Measurements from ENCODE around the gene UBE2E2. TPM values are rescaled to one million over a fixed set of nuclear protein-coding genes. Genes with fewer than 3 reads are reported as not detected.

UBE2E2 gene
- total RNA-seq, 1 donor from 2014 or later, result 42.4 TPM

- H3K9me3 Mint-ChIP-seq (ENCODE audit: unreplicated experiment), result peaks cover 6% of the 10 kb centered on the region
- H3K36me3 Mint-ChIP-seq (ENCODE audit: unreplicated experiment), result peaks cover 4% of the 10 kb centered on the region
- H3K27me3 Mint-ChIP-seq (ENCODE audit: unreplicated experiment), result no peaks in the 10 kb centered on the region
- TF ChIP-seq CTCF (IDR thresholded peaks at IDR 0.05), result no peak
- no peak for DNase-seq (ENCODE audit: extremely low spot score, unreplicated experiment)
- H3K27ac Mint-ChIP-seq (ENCODE audit: unreplicated experiment), result no peak overlapping the region
- H3K4me3 Mint-ChIP-seq (ENCODE audit: unreplicated experiment), result no peak overlapping the region
- peaks cover 22% of the 10 kb centered on the region for H3K4me1 Mint-ChIP-seq (ENCODE audit: unreplicated experiment)
Observed at GRCh38 chr3:23221136-23221535, 18.0 kb downstream of the UBE2E2 start.

GRCh38 chr3:23232016-23232415, 28.9 kb downstream of the UBE2E2 start:
- Mint-ChIP-seq H3K4me1 (ENCODE audit: unreplicated experiment) (peaks cover 13% of the 10 kb centered on the region), H3K27me3 (ENCODE audit: unreplicated experiment) (no peaks in the 10 kb centered on the region), H3K36me3 (ENCODE audit: unreplicated experiment) (no peaks in the 10 kb centered on the region), H3K4me3 (ENCODE audit: unreplicated experiment) (no peak overlapping the region), H3K9me3 (ENCODE audit: unreplicated experiment) (no peaks in the 10 kb centered on the region), H3K27ac (ENCODE audit: unreplicated experiment) (no peak overlapping the region)
- DNase-seq (ENCODE audit: extremely low spot score, unreplicated experiment), result no peak
- no peak for TF ChIP-seq CTCF (IDR thresholded peaks at IDR 0.05)

GRCh38 chr3:23232854-23233253, 29.7 kb downstream of the UBE2E2 start:
- DNase-seq (ENCODE audit: extremely low spot score, unreplicated experiment), result no peak
- Mint-ChIP-seq H3K36me3 (ENCODE audit: unreplicated experiment) (no peaks in the 10 kb centered on the region), H3K4me1 (ENCODE audit: unreplicated experiment) (peaks cover 13% of the 10 kb centered on the region), H3K4me3 (ENCODE audit: unreplicated experiment) (no peak overlapping the region), H3K27me3 (ENCODE audit: unreplicated experiment) (no peaks in the 10 kb centered on the region), H3K27ac (ENCODE audit: unreplicated experiment) (no peak overlapping the region), H3K9me3 (ENCODE audit: unreplicated experiment) (no peaks in the 10 kb centered on the region)
- no peak for TF ChIP-seq CTCF (IDR thresholded peaks at IDR 0.05)

- Mint-ChIP-seq H3K4me3 (ENCODE audit: unreplicated experiment) (no peak overlapping the region), H3K4me1 (ENCODE audit: unreplicated experiment) (peaks cover 13% of the 10 kb centered on the region), H3K27me3 (ENCODE audit: unreplicated experiment) (no peaks in the 10 kb centered on the region), H3K27ac (ENCODE audit: unreplicated experiment) (no peak overlapping the region), H3K36me3 (ENCODE audit: unreplicated experiment) (no peaks in the 10 kb centered on the region), H3K9me3 (ENCODE audit: unreplicated experiment) (no peaks in the 10 kb centered on the region)
- no peak for TF ChIP-seq CTCF (IDR thresholded peaks at IDR 0.05)
- no peak for DNase-seq (ENCODE audit: extremely low spot score, unreplicated experiment)
Observed at GRCh38 chr3:23235264-23235663, 32.1 kb downstream of the UBE2E2 start.

GRCh38 chr3:23236890-23237289, 33.8 kb downstream of the UBE2E2 start:
- H3K4me3 Mint-ChIP-seq (ENCODE audit: unreplicated experiment), result no peak overlapping the region
- no peaks in the 10 kb centered on the region for H3K36me3 Mint-ChIP-seq (ENCODE audit: unreplicated experiment)
- H3K4me1 Mint-ChIP-seq (ENCODE audit: unreplicated experiment), result peaks cover 10% of the 10 kb centered on the region
- H3K27me3 Mint-ChIP-seq (ENCODE audit: unreplicated experiment), result no peaks in the 10 kb centered on the region
- no peaks in the 10 kb centered on the region for H3K9me3 Mint-ChIP-seq (ENCODE audit: unreplicated experiment)
- TF ChIP-seq CTCF (IDR thresholded peaks at IDR 0.05), result no peak
- DNase-seq (ENCODE audit: extremely low spot score, unreplicated experiment), result no peak
- no peak overlapping the region for H3K27ac Mint-ChIP-seq (ENCODE audit: unreplicated experiment)
